GM19438 (cell line): Measurements from ENCODE around the gene OR6V1.

Source experiments
- ATAC-seq: cut with Tn5 transposase; IDR thresholded peaks from one replicate; pipeline ENCODE4 v1.9.1; 2021; ENCODE audit warnings: low read depth; ENCODE audit not compliant: unreplicated experiment

The OR6V1 gene

GRCh38 chr7:143052041-143052440 is at the start of gene OR6V1:
Gene OR6V1, plus strand, starts transcription at chr7:143052341. Its CDS starts 0 bp downstream, at chr7:143052341.
- no peak for ATAC-seq

GRCh38 chr7:143002898-143003297 is 49.2 kb upstream of the OR6V1 start:
- ATAC-seq = no peak

- ATAC-seq = no peak
Measured at GRCh38 chr7:143003393-143004051, 48.6 kb upstream of the OR6V1 start.

GRCh38 chr7:143005632-143006260 is 46.4 kb upstream of the OR6V1 start:
- no peak for ATAC-seq

GRCh38 chr7:143008007-143008901 is 43.9 kb upstream of the OR6V1 start:
- peak; percentile 87 for ATAC-seq

GRCh38 chr7:143012001-143012400 is 40.1 kb upstream of the OR6V1 start:
- no peak for ATAC-seq

GRCh38 chr7:143012409-143012808 is 39.7 kb upstream of the OR6V1 start:
- no peak for ATAC-seq

GRCh38 chr7:143013473-143013872 is 38.7 kb upstream of the OR6V1 start:
- ATAC-seq = no peak

- ATAC-seq = no peak
Measured at GRCh38 chr7:143013893-143014292, 38.2 kb upstream of the OR6V1 start.

- ATAC-seq = peak; percentile 95
Measured at GRCh38 chr7:143015084-143015483, 37.1 kb upstream of the OR6V1 start.

GRCh38 chr7:143015926-143016490 is 36.1 kb upstream of the OR6V1 start:
- ATAC-seq = no peak

GRCh38 chr7:143016996-143017395 is 35.1 kb upstream of the OR6V1 start:
- ATAC-seq = no peak

- no peak for ATAC-seq
Measured at GRCh38 chr7:143018931-143019330, 33.2 kb upstream of the OR6V1 start.

GRCh38 chr7:143023047-143023446 is 29.1 kb upstream of the OR6V1 start:
- no peak for ATAC-seq

GRCh38 chr7:143025371-143025770 is 26.8 kb upstream of the OR6V1 start:
- ATAC-seq = no peak

GRCh38 chr7:143027032-143027431 is 25.1 kb upstream of the OR6V1 start, which contains the start of gene OR9A2:
Gene OR9A2, minus strand, starts transcription at chr7:143027132. Its CDS starts 0 bp downstream, at chr7:143027132.
- ATAC-seq = no peak

GRCh38 chr7:143027683-143028082 is 24.5 kb upstream of the OR6V1 start:
- no peak for ATAC-seq

- no peak for ATAC-seq
Measured at GRCh38 chr7:143038635-143039034, 13.5 kb upstream of the OR6V1 start.

GRCh38 chr7:143040209-143040715 is 11.9 kb upstream of the OR6V1 start:
- ATAC-seq = no peak

GRCh38 chr7:143041346-143041745 is 10.8 kb upstream of the OR6V1 start:
- no peak for ATAC-seq
